HG03571 (cell line): Measurements from ENCODE around the gene CBLB.
"Not testable (repeated sequence)": the region's sequence is repeated elsewhere in the genome, so short reads cannot be mapped to it uniquely, and the experiment has no call there.

Experiments used
- ATAC-seq: cut with Tn5 transposase; IDR thresholded peaks from one replicate; pipeline ENCODE4 v1.9.1; 2021; ENCODE audit not compliant: unreplicated experiment

Gene CBLB

DNA sequence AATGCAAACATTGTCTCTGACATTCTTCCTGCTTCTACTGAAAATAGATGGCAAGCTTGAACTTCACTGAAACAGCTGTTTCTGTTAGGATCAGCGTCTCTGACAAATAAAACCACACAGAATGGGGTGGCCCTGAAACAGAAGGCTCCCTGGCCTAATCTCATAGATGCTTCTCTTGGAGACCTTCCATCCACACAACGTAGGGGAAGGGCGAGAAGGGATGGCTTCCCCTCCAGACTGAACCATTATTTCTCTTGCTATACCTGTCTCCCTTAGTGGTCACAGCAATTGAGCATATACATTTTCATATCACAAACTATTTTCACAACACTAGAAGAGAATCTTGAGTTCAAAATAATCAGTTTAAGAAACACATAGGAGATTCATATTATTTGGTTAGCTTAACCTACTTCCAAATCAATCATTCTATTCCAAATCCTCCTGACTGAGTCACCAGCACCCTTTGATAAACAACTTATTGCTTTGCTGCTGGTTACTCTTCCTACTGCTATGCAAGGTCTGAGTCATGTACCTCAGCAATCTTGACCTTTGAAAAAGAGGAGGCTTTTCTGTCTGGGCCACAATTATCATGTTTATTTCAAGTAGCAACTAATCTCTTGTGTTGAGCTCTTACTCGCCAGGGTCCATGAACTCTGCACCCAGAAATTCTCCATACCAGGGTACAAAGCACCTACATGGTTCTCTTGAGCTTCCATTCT is 45.5 kb downstream of the CBLB start:
- ATAC-seq = no peak

DNA sequence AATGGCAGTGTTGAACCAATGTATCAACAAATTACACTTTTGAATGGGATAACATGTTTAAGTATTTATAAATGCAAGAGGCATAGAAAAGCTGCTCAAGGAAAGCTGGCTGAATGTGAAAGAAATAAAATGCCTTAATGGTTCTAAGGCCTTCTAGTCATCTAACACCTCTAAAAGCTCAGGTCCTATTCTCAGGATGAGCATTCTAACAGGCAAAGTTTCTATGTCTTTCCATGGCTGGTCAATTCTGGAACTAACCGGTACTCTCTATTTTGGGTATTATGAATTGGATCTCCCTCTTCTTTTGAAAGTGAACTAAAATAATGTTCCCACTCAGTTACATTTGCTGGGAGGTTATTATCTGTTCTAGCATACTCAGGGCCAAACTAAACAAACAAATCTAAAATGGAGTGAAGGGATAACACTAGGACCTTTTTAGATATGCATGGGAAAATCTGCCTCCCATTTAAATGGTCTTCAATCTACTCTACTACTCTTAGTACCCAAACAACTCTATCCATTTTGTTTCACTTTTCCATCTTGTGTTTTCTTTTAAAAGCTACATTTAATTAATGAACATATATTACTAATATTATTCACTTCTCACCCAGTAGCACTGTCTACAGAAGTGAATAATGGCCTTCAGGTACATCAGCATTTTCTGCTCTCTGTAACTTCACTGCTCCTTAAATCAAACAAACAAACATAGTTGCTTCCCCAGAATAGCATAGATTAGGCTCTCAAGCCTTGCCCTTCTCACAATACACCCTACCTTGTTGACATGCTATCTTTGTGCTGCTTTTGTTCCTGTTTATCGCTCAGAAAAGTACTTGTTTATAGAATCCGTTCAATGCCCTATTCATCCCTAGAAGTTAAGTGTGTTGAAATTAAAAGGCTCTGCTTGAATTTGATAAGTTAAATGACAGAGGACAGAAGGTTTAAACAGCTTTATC is 46.4 kb downstream of the CBLB start:
- ATAC-seq = no peak

DNA sequence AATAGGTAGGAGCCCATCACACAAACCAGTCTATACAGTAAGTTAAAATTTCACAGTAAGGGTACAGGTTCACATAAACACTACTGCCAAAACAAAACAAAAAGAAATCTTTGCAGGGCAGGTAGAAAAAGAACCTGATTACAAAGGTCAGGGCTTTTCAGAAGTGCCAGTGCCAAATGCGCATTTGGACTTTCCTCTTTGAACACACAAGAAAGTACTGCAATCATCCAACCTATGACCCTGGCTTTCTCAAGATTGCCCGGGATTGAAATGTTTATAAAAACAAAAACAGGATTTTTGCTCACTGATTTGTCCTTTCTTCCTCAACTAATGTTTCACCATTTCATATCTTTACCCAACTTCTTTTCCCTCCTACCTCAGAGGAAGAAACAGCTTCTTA is 47.4 kb downstream of the CBLB start:
- ATAC-seq = no peak

DNA sequence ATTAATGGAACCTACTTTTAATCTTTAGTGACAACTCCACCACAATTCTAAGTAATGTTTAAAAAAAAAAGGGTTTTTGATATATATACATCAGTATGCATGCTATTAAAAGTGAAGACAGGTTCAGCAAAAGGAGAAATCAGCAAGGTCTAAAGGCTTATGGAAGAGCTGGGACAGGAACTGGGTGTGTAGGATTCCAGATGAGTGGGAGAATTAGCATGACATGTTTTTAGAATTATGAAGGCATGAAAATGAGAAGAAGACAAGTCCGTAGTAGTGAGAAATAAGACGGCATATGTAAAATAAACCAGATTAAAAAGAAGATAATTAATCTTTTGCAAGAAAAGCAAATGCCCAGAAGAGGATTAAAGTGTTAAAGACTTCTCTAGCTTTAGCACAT is 52.0 kb downstream of the CBLB start:
- no peak for ATAC-seq

DNA sequence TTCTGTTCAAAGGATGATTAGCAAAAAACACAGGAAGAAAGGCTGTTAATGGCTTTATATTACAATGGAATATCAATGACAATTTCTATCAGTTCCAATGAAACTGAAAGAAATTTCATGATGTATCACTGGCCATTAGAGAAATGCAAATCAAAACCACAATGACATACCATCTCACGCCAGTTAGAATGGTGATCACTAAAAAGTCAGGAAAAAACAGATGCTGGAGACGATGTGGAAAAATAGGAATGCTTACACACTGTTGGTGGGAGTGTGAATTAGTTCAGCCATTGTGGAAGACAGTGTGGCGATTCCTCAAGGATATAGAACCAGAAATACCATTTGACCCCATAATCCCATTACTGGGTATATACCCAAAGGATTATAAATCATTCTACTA is 53.5 kb downstream of the CBLB start:
- not testable (repeated sequence) for ATAC-seq

DNA sequence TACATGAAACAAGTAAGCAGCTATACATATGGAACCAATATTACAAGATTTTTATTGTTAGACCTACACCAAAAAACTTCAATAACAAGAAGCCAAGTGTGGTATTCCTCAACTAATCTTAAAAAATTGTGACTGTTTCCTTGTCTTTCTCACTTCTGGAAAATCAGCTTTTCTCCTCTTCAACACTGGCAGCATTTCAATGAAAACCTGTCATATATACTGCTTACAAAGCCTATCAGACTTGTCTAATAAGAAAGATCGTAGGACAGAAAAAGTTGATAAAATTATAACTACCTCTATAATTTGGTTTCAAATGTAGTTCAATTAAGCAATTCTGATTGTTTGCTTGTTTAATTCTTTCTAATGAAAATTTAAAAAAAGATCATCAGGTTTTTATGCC is 55.1 kb downstream of the CBLB start:
- ATAC-seq = no peak

DNA sequence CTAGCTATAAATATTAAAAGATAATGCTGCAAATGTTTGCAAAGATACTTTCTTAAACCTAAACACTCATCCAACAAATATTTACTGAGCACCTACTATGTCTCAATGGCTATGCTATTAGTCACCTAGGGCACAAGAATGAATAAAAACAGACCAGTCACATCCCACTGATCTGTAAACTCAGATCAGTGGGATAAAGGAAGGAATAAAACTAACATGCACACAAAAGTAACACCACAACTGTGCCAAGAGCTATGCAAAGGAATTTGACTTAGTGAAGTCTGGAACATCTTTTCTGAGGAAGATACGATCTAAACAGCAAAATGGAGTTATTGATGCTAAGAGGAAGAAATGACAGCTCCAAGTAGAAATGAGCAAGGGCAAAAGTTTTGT is 56.6 kb downstream of the CBLB start:
- no peak for ATAC-seq

DNA sequence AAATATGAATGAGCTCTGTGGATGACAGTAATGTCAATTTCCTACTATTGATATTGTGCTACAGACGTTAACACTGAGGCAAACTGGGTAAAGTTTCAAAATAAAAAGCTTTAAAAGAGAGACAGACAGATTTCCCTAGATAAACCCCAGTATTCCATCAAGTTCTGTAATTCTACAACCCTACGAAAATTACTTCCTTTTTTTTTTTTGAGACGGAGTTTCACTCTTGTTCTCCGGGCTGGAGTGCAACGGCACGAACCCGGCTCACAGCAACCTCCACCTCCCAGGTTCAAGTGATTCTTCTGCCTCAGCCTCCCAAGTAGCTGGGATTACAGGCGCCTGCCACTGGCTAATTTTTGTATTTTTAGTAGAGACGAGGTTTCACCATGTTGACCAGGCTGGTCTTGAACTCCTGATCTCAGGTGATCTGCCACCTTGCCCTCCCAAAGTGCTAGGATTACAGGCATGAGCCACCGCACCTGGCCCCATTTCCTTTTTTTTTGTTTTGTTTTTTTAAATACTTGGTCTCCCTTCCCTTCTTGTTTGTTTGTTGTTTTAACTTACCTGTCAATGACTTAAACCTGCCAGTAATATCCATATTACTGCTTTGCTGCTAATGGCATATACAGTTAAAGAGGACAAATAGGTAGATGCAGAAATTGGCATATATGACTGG is 57.2 kb downstream of the CBLB start:
- ATAC-seq = no peak

DNA sequence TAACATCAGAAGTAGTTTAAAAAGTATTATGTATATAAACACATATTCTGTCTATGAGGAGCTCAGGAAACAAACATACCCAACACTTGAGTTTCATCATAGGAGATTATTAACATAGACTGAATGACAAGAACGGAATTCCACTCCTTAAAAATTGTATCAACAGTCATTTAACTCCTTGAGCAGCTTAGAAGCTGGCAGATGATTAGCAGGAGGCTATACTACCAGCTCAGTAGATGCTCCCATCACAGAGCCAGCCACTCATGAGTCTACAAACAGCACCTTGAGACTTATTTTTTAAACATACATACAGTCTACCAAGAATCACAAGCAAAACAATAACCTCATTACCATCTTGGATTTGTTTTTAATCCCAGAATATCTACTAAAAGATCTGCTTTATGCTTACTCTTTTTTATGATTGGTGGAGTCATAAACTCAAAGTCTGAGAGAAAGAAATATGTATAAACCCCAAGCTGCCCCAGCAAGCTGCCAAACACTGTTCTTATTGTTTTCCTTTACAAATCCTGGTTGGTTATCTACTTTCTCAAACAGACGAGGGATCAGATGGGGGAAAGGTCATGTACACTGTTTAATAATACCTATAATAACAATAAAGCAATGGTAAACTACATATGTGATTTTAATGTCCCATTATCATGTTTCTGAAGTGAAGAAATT is 59.5 kb downstream of the CBLB start:
- ATAC-seq = no peak

DNA sequence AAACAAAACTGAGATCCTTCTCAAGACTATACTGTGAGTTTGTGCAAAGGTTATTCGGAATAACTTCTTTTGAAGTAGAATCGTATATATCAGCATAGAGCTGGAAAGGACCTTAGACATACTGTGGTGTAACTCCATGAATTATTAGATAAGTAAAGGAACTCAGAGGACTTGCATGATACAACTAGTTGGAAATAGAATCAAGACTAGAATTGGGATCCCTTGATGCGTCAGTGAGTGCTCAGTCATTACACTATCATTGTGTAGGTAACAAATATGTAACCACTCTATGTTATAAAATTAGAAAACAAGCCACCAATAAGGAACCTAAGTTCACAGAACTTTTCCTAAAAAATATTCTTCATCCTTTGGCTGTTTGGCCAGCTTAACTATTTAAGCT is 61.1 kb downstream of the CBLB start:
- ATAC-seq = no peak

DNA sequence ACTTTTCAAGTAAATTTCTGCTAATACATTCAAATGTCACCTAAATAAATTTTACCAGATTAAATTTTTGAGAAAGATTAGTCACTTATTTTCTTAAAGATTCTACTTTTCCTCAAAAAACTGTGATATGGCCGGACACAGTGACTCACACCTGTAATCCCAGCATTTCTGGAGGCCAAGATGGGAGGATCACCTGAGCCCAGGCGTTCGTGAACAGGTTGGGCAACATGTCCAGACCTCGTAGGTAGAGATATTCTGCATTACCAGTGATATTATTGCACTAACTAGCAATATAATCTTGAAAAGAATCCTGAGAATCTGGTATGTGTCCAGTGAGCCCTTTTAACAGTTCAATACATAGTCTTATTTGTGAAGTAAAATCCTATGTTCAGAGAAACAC is 61.7 kb downstream of the CBLB start:
- no peak for ATAC-seq

DNA sequence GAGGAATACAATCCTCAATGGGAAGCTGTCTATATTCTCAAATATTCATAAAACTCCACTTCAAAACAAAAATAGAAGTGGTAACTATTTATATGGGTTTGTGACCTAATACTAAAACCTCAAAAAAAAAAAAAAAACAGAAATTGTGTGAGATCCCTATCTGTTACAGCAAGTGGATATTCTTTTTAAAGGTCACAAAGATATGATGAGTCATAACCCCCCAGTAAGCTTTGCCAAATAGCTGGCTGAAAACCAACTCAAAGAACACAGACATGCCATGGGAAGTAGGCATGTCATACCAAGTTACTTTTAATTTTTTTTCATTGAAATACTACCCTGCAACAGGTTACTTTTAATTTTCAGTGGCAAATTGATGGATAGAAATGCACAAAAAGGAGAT is 62.5 kb downstream of the CBLB start:
- ATAC-seq = no peak

DNA sequence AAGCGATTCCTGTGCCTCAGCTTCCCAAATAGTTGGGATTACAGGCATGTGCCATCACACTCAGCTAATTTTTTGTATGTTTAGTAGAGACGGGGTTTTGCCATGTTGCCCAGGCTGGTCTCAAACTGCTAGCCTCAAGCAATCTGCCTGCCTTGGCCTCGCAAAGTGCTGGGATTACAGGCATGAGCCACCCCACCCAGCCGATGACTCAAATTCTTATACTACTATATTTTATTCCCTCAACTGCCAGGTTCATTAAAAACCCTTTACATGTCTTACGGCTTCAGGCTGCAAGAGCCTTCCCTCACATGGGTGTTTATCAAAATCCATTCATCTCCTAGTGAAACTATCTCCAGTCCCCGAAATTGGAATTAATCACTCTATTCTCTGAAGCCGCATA is 63.4 kb downstream of the CBLB start:
- ATAC-seq = no peak

DNA sequence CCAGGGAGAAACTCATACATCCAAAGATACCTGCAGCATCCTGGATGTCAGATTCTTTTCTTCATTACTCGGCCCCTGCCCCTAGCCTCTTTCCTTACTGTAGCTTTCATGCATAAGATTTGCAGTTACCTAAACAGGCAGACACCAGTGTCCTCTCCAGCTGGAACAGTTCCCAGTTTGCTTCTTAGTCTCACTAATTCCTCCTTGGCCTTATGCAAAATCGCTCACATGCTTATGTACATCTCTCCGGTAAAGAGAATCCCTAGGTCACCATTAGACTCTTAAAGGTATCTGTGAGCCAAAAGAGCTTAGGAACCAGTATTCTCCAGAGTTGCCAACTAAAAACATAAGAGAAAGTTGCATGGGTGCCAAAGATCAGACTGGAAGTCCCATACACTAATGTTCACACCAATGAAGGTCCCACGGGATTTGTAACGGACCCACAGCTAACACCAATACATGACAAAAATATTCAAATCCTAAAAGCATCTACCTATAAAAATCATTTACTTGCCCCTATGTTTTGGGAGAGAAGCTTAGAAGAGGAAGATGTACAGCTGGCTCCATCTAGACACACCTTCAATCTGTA is 66.6 kb downstream of the CBLB start:
- ATAC-seq = no peak

DNA sequence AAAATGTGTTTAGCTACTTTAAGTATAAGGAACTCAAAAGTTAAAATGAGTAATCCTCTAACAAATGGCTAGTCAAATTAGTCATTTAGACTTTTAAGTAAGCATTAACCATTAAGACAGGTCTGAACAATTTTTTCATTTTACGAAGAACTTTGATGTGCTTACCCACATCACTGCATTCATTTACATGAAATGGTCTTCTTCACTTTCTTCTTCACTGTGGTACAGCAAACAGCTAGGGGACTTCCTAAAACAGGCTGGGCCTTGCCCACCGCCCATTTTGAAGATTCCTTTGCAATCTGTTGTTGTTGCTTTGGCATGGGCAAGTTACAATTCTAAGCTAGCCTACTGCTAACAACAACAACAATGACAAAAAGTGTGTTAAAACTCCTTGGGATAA is 67.4 kb downstream of the CBLB start:
- ATAC-seq = peak; percentile 32

DNA sequence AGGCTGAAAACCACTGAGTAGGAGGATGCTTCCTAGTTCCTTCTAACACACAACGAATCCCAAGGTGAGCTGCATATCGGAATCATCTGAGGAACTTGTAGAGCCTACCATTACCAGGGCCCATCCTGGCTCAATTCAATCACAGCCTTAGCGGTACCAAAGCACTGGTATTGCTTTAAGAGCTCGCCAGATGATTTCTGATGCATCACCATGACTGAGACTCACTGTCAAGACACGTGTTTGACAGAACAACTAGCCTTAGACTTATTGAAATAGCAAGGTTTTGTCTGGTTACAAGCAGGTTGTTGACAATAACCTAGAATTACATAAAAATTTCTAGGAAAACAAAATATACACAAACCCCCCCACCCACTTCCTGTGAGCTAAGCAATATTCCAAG is 68.5 kb downstream of the CBLB start:
- ATAC-seq = no peak

DNA sequence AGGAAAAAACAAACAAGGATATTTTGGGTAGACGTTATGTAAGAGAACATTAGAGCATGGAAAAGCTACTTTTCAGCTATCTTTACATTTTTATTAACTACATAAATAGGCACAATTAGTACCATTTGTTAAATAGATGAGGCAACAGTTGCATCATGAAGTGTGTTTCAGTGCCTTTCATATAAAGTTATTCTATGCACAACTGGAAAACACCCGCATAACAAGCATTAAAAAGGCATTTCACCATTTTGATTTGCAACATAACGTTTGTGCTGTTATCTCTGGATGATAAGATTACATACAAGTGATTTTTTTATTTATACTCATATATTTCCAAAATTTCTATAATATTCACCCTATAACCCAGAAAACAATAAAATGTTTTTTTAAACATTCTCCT is 69.5 kb downstream of the CBLB start:
- no peak for ATAC-seq

DNA sequence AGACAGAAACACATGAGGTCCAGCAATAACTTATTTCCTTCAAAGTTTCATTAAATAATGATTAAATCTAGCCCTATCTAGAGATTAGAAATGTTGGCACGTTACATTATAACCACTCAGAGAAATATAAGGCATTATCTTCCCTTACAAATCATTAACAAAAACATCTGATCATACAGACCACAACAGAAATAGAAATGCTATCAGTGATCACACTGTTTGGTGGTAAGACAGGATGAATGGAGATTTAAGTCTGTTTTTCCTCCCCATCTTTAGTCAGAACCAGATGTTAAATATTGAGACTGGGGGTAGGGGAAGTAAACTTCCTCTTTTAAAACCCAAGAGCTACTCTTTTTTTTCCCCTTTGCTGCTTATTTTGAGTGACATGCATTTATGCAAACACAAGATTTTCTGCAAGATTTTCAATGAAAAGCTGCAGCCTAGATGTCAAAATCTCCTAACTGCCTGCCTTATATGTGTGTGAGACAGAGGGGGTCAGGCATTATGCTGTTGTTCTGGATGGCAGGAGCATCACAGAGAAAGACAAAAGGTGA is 70.4 kb downstream of the CBLB start:
- peak; percentile 74 for ATAC-seq

DNA sequence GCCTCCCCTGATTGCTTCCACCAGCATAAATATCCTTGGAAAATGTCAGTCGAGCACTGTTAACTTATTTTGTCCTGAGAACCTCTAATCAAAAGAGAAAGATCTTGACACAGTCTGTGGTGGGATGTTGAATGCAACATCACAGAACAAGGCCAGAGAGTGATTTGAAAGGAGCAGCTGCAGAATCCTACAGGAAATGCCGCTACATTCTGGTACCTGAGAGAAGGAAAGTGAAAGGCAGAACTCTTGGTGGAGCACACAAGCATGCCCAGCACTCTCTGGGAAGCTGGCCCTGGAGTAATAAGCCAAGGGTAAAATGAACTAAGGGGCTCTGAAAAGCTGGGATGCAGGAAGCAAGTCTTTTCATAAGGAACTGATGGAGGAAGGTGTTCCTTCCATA is 75.8 kb downstream of the CBLB start:
- ATAC-seq = no peak

DNA sequence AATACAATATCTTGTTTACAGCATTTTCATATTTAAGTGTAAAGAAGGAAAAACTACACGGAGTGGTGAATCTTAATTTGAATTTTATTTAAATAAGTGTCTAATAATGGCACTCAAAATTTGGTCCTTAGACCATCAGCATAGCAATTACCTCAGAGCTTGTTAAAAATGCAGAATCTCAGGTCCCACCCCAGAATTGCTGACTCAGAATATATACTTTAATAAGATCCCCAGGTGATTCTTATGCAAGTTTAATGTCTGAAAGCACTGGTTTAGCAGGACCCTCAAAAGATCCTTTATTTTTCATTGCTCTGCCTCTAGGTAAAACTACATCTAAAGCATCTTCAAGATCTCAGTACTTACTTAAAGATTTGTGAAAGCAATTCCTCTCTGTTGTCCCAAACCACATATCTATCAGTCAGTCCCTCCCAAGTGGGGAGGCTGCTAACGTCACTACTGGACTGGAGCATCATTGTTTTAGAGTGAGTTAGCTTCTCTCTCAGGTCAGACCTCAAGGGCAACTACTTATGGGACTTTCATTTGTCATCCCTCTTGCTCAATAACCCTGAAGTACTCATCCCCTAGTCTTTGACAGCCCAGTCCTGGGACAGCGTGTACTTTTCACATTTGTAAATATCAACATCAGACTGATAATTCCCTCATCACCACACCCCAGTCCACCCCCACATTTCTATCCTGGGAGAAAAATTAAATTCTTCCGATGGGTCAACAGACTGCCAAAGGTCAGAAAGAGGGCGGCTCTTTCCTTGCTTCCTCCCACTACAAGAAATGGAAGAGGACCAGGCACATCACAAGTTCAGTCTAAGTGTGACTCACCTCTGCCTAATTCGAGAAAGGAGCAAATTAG is 76.7 kb downstream of the CBLB start:
- ATAC-seq = no peak
